Osteoblast (primary cell): ENCODE measurements around the gene CNNM1. TPM values are rescaled to one million over a fixed set of nuclear protein-coding genes. Genes with fewer than 3 reads are reported as not detected.

Source experiments
- DNase-seq: peaks from one replicate; pipeline ENCODE4 v3.0.0; 2011; ENCODE audit warnings: low spot score, mixed read lengths; ENCODE audit not compliant: insufficient read length; ENCODE audit errors: missing footprints
- H2AFZ ChIP-seq: 2 replicates; pipeline ENCODE4 v1.6.0; 2011; ENCODE audit warnings: mild to moderate bottlenecking, low read length
- H3K27ac ChIP-seq: 2 replicates; pipeline ENCODE4 v1.5.1; 2011; ENCODE audit warnings: mild to moderate bottlenecking, low read depth, low read length, moderate library complexity
- H3K27me3 ChIP-seq: 2 replicates; pipeline ENCODE4 v1.6.0; 2012; ENCODE audit warnings: mild to moderate bottlenecking, control low read depth, inconsistent platforms, low read length, moderate library complexity; ENCODE audit not compliant: insufficient read depth
- H3K36me3 ChIP-seq: 2 replicates; pipeline ENCODE4 v1.5.1; 2011; ENCODE audit warnings: mild to moderate bottlenecking, low read length, control low read depth, moderate library complexity; ENCODE audit not compliant: insufficient read depth
- H3K4me1 ChIP-seq: 2 replicates; pipeline ENCODE4 v1.5.1; 2011; ENCODE audit warnings: mild to moderate bottlenecking, low read length, control low read depth, moderate library complexity; ENCODE audit not compliant: insufficient read depth
- H3K4me2 ChIP-seq: 2 replicates; pipeline ENCODE4 v1.6.0; 2011; ENCODE audit warnings: mild to moderate bottlenecking, low read length; ENCODE audit not compliant: insufficient read depth
- H3K4me3 ChIP-seq: fragments of 200-600 bp; sonication (generic); 3 replicates; pipeline ENCODE4 v1.5.1; 2012; ENCODE audit warnings: mild to moderate bottlenecking, low read length, inconsistent platforms; ENCODE audit not compliant: insufficient read depth
- H3K79me2 ChIP-seq: 2 replicates; pipeline ENCODE4 v1.6.0; 2012; ENCODE audit warnings: mild to moderate bottlenecking, low read length, control low read depth, inconsistent platforms; ENCODE audit not compliant: insufficient read depth
- H3K9me3 ChIP-seq: 2 replicates; pipeline ENCODE4 v1.5.1; 2011; ENCODE audit warnings: low read depth, low read length, control low read depth
- H4K20me1 ChIP-seq: 2 replicates; pipeline ENCODE4 v1.6.0; 2012; ENCODE audit warnings: mild to moderate bottlenecking, low read length, control low read depth; ENCODE audit not compliant: insufficient read depth
- CTCF ChIP-seq: IDR thresholded peaks from 2 replicates; pipeline ENCODE4 v1.5.1; 2011; ENCODE audit warnings: mild to moderate bottlenecking, low read depth, low read length, moderate library complexity; ENCODE audit errors: extremely low read depth
- total RNA-seq: library from RNA; depleted of rRNA; stranded (reverse); fragments of >200 nt; gene quantifications from 2 replicates; pipeline ENCODE4 v1.2.3, GENCODE V29; 2012

CNNM1 gene
- total RNA-seq, 1 donor = 0.36 TPM

- H3K27me3 ChIP-seq = peaks cover 1% of the 10 kb centered on the region
- no peaks in the 10 kb centered on the region for H4K20me1 ChIP-seq
- TF ChIP-seq CTCF = no peak
Observed at GRCh38 chr10:99347672-99348071, 18.5 kb downstream of the CNNM1 start.

DNA sequence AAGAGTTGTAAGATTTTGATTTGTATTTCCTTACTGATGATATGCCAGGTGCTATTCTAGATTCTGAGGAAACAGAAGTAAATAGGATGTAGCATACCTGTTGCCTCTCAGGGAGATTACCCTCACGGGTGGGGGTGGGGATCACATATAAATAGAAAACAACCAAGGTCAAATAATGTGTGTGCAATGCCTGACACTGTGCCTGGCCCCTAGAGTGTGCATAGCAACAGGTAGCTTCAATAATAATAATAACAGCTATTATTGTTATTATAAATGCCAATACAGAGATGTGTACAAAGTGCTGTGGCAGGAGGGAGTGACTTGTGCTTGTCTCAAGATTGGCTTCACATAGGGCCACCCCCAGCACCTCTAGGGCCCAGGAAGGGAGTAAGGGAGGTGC lies 24.0 kb downstream of the CNNM1 start:
- no peaks in the 10 kb centered on the region for H3K36me3 ChIP-seq
- no peaks in the 10 kb centered on the region for H3K9me3 ChIP-seq
- H3K27ac ChIP-seq = no peak overlapping the region
- H3K79me2 ChIP-seq = no peaks in the 10 kb centered on the region
- H3K27me3 ChIP-seq = peaks cover 11% of the 10 kb centered on the region
- no peak overlapping the region for H3K4me3 ChIP-seq
- DNase-seq = no peak
- no peak overlapping the region for H3K4me2 ChIP-seq
- no peak overlapping the region for H2AFZ ChIP-seq
- no peaks in the 10 kb centered on the region for H4K20me1 ChIP-seq
- no peaks in the 10 kb centered on the region for H3K4me1 ChIP-seq
- TF ChIP-seq CTCF = no peak

More at GRCh38 chr10:99347672-99348071, 18.5 kb downstream of the CNNM1 start:
- H3K27ac ChIP-seq = no peak overlapping the region
- no peak overlapping the region for H3K4me2 ChIP-seq
- H3K79me2 ChIP-seq = no peaks in the 10 kb centered on the region
- H2AFZ ChIP-seq = no peak overlapping the region
- no peaks in the 10 kb centered on the region for H3K9me3 ChIP-seq
- no peak for DNase-seq
- H3K36me3 ChIP-seq = no peaks in the 10 kb centered on the region
- H3K4me3 ChIP-seq = no peak overlapping the region
- H3K4me1 ChIP-seq = peaks cover 11% of the 10 kb centered on the region

DNA sequence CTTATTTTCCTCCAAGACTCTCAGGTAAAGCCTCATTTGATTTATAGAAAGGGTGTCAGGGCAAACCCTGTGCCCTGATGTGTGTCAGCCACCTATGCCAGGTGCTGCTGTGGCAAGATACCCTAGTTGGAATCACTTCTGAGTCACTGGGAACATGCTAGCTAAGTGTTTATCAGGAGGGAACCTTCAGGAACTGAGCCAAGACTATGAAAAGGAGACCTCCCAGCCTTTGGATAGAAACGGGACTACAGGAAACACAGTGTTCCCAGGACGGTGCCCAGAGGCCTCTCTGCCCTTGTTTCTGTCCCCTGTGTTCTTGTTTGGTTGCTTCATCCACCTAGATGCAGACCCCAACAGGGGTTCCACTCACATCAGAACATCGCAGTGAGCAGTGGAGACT lies 28.5 kb downstream of the CNNM1 start:
- Histone ChIP-seq H3K4me1 (no peaks in the 10 kb centered on the region), H4K20me1 (no peaks in the 10 kb centered on the region), H3K4me3 (no peak overlapping the region), H3K4me2 (no peak overlapping the region), H2AFZ (no peak overlapping the region), H3K9me3 (no peaks in the 10 kb centered on the region), H3K79me2 (no peaks in the 10 kb centered on the region), H3K27me3 (peaks cover 10% of the 10 kb centered on the region), H3K36me3 (no peaks in the 10 kb centered on the region), H3K27ac (no peak overlapping the region)
- no peak for TF ChIP-seq CTCF
- no peak for DNase-seq

- Histone ChIP-seq H3K27ac (no peak overlapping the region), H3K4me2 (no peak overlapping the region), H4K20me1 (no peaks in the 10 kb centered on the region), H3K36me3 (no peaks in the 10 kb centered on the region), H3K79me2 (no peaks in the 10 kb centered on the region), H3K4me1 (no peaks in the 10 kb centered on the region), H3K4me3 (no peak overlapping the region), H3K9me3 (no peaks in the 10 kb centered on the region), H2AFZ (no peak overlapping the region), H3K27me3 (peaks cover 8% of the 10 kb centered on the region)
- TF ChIP-seq CTCF = no peak
- DNase-seq = no peak
Observed at GRCh38 chr10:99358101-99358500, 28.9 kb downstream of the CNNM1 start.
